ENCODE measurements around the gene LCN9. TPM values are rescaled to one million over a fixed set of nuclear protein-coding genes. Genes with fewer than 3 reads are reported as not detected.

Gene LCN9
- total and polyA plus RNA-seq, 4 donors, result not detected

GRCh38 chr9:135673941-135674340, 10.8 kb downstream of the LCN9 start:
- H3K27me3 ChIP-seq (ENCODE audit: control insufficient read depth in 3 of 3, insufficient read depth in 3 of 3, low read length in 2 of 3), result peaks cover 0 to 3% (median 3%) of the 10 kb centered on the region in 3 donors
- H3K9me3 ChIP-seq (ENCODE audit: control insufficient read depth in 4 of 4, insufficient read depth in 3 of 4, low read length in 3 of 4), result peaks cover 0 to 9% (median 0%) of the 10 kb centered on the region in 4 donors
- H3K36me3 ChIP-seq (ENCODE audit: control insufficient read depth in 4 of 4, insufficient read depth in 4 of 4, low read length in 4 of 4), result no peaks in the 10 kb centered on the region
- 76 to 81% methylated on average over 8 of the region's 8 CpGs for WGBS, 2 donors
- TF ChIP-seq, protein P1, sequence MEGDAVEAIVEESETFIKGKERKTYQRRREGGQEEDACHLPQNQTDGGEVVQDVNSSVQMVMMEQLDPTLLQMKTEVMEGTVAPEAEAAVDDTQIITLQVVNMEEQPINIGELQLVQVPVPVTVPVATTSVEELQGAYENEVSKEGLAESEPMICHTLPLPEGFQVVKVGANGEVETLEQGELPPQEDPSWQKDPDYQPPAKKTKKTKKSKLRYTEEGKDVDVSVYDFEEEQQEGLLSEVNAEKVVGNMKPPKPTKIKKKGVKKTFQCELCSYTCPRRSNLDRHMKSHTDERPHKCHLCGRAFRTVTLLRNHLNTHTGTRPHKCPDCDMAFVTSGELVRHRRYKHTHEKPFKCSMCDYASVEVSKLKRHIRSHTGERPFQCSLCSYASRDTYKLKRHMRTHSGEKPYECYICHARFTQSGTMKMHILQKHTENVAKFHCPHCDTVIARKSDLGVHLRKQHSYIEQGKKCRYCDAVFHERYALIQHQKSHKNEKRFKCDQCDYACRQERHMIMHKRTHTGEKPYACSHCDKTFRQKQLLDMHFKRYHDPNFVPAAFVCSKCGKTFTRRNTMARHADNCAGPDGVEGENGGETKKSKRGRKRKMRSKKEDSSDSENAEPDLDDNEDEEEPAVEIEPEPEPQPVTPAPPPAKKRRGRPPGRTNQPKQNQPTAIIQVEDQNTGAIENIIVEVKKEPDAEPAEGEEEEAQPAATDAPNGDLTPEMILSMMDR (IDR thresholded peaks at IDR 0.05; ENCODE audit: control extremely low read depth, extremely low read depth), result no peak
- no peaks in the 10 kb centered on the region for H3K4me1 ChIP-seq (ENCODE audit: control insufficient read depth in 5 of 5, insufficient read depth in 5 of 5, low read length in 5 of 5)
- no peak overlapping the region for H3K27ac ChIP-seq (ENCODE audit: low read depth in 1 of 2, low read length in 1 of 2)
- H3K9ac ChIP-seq (ENCODE audit: insufficient read depth in 1 of 2, low read length in 2 of 2), result no peak overlapping the region
- no peak overlapping the region for H3K4me3 ChIP-seq
- DNase-seq (no peak), ATAC-seq (ENCODE audit: insufficient read depth, low FRiP score) (no peak)

GRCh38 chr9:135674977-135675376, 11.9 kb downstream of the LCN9 start:
- Histone ChIP-seq H3K27ac (ENCODE audit: low read depth in 1 of 2, low read length in 1 of 2) (no peak overlapping the region), H3K27me3 (ENCODE audit: control insufficient read depth in 3 of 3, insufficient read depth in 3 of 3, low read length in 2 of 3) (peaks cover 0 to 3% (median 2%) of the 10 kb centered on the region in 3 donors), H3K36me3 (ENCODE audit: control insufficient read depth in 4 of 4, insufficient read depth in 4 of 4, low read length in 4 of 4) (no peaks in the 10 kb centered on the region), H3K4me1 (ENCODE audit: control insufficient read depth in 5 of 5, insufficient read depth in 5 of 5, low read length in 5 of 5) (no peaks in the 10 kb centered on the region), H3K9me3 (ENCODE audit: control insufficient read depth in 4 of 4, insufficient read depth in 3 of 4, low read length in 3 of 4) (peaks cover 0 to 5% (median 0%) of the 10 kb centered on the region in 4 donors), H3K9ac (ENCODE audit: insufficient read depth in 1 of 2, low read length in 2 of 2) (no peak overlapping the region), H3K4me3 (no peak overlapping the region)
- ATAC-seq (ENCODE audit: insufficient read depth, low FRiP score) (no peak), DNase-seq (no peak)
- 73 to 74% methylated on average over 10 of the region's 10 CpGs for WGBS, 2 donors
- TF ChIP-seq, protein P1 (IDR thresholded peaks at IDR 0.05; ENCODE audit: control extremely low read depth, extremely low read depth), result no peak

- ATAC-seq (ENCODE audit: insufficient read depth, low FRiP score) (no peak), DNase-seq (no peak)
- H3K27ac ChIP-seq (ENCODE audit: low read depth in 1 of 2, low read length in 1 of 2), result no peak overlapping the region
- 84 to 90% methylated on average over 13 of the region's 13 CpGs for WGBS, 2 donors
- H3K4me3 ChIP-seq, result no peak overlapping the region
- H3K4me1 ChIP-seq (ENCODE audit: control insufficient read depth in 5 of 5, insufficient read depth in 5 of 5, low read length in 5 of 5), result no peaks in the 10 kb centered on the region
- peaks cover 0 to 3% (median 0%) of the 10 kb centered on the region in 3 donors for H3K27me3 ChIP-seq (ENCODE audit: control insufficient read depth in 3 of 3, insufficient read depth in 3 of 3, low read length in 2 of 3)
- H3K9ac ChIP-seq (ENCODE audit: insufficient read depth in 1 of 2, low read length in 2 of 2), result no peak overlapping the region
- TF ChIP-seq, protein P1 (IDR thresholded peaks at IDR 0.05; ENCODE audit: control extremely low read depth, extremely low read depth), result no peak
- H3K9me3 ChIP-seq (ENCODE audit: control insufficient read depth in 4 of 4, insufficient read depth in 3 of 4, low read length in 3 of 4), result peaks cover 0 to 13% (median 0%) of the 10 kb centered on the region in 4 donors
- H3K36me3 ChIP-seq (ENCODE audit: control insufficient read depth in 4 of 4, insufficient read depth in 4 of 4, low read length in 4 of 4), result no peaks in the 10 kb centered on the region
Measured at GRCh38 chr9:135676891-135677290, 13.8 kb downstream of the LCN9 start.

GRCh38 chr9:135677641-135678168, 14.6 kb downstream of the LCN9 start:
- Histone ChIP-seq H3K9ac (ENCODE audit: insufficient read depth in 1 of 2, low read length in 2 of 2) (no peak overlapping the region), H3K27me3 (ENCODE audit: control insufficient read depth in 3 of 3, insufficient read depth in 3 of 3, low read length in 2 of 3) (peaks cover 0 to 3% (median 0%) of the 10 kb centered on the region in 3 donors), H3K4me3 (no peak overlapping the region), H3K4me1 (ENCODE audit: control insufficient read depth in 5 of 5, insufficient read depth in 5 of 5, low read length in 5 of 5) (no peaks in the 10 kb centered on the region), H3K9me3 (ENCODE audit: control insufficient read depth in 4 of 4, insufficient read depth in 3 of 4, low read length in 3 of 4) (peaks cover 0 to 13% (median 0%) of the 10 kb centered on the region in 4 donors), H3K27ac (ENCODE audit: low read depth in 1 of 2, low read length in 1 of 2) (no peak overlapping the region), H3K36me3 (ENCODE audit: control insufficient read depth in 4 of 4, insufficient read depth in 4 of 4, low read length in 4 of 4) (no peaks in the 10 kb centered on the region)
- ATAC-seq (ENCODE audit: insufficient read depth, low FRiP score) (no peak), DNase-seq (no peak)
- TF ChIP-seq, protein P1 (IDR thresholded peaks at IDR 0.05; ENCODE audit: control extremely low read depth, extremely low read depth), result no peak
- 82 to 88% methylated on average over 22 of the region's 22 CpGs for WGBS, 2 donors
